Measurements from ENCODE around the gene PBX2. TPM values are rescaled to one million over a fixed set of nuclear protein-coding genes. Genes with fewer than 3 reads are reported as not detected.
"Not testable (repeated sequence)": the region's sequence is repeated elsewhere in the genome, so short reads cannot be mapped to it uniquely, and the experiment has no call there.

PBX2 gene
- total RNA-seq, 1 donor from 2014 or later, result 206 TPM

DNA sequence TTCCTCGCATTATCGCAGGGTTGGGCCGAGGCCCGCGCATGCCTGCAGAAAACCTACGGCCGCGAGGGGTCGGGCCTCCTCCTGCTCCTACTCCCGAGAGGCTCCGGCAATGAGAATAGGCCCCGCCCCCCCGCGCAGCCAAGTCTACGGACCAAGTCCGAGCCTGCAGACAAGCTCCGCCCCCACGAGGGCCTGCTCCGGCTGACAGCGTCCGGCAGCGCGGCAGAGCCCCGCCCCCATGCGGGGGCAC, 5.6 kb upstream of the PBX2 start:
- H3K4me3 Mint-ChIP-seq, result peak overlapping the region; percentile 98

DNA sequence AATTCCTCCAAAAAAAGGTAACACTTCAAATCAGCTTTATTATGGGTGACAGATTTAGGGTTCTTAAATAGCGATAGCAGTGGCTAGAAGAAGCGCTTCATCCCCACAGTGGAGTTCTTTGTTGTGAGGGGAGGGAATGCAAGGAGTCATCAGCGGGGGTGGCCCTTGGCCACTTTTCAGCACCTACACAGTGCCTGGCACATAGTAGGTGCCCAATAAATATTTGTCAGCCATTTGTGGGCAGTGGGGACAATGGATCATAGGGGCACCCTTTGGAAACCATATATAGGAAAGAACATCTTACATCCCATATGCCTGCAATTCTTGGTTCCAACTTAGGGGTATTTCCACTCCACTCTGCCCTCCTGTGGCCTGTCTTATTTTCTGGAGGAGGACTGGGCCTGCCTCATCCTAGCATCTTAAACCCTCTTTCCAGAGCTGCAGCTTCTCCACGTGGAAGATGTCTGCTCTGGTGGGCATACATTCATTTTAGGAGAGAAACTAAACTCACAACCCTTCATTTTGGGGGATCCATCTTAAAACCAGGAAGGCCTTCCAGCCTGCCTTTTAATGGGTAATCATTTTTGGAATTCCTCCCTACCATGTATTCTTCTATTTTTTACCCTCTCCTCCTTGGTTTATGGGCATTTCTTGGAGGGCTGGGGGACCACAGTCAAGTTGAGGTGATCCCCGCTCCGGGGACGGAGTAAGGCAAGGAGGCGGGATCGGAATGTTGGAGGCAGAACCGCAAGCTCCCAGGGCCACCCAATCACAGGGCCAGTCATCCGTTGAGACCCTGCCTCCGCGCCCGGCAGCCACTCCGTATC, 5.0 kb upstream of the PBX2 start:
- TF ChIP-seq, protein P1, sequence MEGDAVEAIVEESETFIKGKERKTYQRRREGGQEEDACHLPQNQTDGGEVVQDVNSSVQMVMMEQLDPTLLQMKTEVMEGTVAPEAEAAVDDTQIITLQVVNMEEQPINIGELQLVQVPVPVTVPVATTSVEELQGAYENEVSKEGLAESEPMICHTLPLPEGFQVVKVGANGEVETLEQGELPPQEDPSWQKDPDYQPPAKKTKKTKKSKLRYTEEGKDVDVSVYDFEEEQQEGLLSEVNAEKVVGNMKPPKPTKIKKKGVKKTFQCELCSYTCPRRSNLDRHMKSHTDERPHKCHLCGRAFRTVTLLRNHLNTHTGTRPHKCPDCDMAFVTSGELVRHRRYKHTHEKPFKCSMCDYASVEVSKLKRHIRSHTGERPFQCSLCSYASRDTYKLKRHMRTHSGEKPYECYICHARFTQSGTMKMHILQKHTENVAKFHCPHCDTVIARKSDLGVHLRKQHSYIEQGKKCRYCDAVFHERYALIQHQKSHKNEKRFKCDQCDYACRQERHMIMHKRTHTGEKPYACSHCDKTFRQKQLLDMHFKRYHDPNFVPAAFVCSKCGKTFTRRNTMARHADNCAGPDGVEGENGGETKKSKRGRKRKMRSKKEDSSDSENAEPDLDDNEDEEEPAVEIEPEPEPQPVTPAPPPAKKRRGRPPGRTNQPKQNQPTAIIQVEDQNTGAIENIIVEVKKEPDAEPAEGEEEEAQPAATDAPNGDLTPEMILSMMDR (conservative IDR thresholded peaks at IDR 0.05), result peak; percentile 66
- H3K27me3 Mint-ChIP-seq (ENCODE audit: low read depth), result no peaks in the 10 kb centered on the region
- H3K4me1 Mint-ChIP-seq, result peaks cover 57% of the 10 kb centered on the region
- no peaks in the 10 kb centered on the region for H3K36me3 Mint-ChIP-seq (ENCODE audit: low read depth)
- H3K27ac Mint-ChIP-seq (ENCODE audit: unreplicated experiment), result peak overlapping the region; percentile 98
- DNase-seq (ENCODE audit: low read depth, low spot score), result peak; percentile 31
- peak overlapping the region; percentile 98 for H3K4me3 Mint-ChIP-seq
- no peaks in the 10 kb centered on the region for H3K9me3 Mint-ChIP-seq

More for the DNA sequence above, 5.6 kb upstream of the PBX2 start:
- Mint-ChIP-seq H3K27me3 (ENCODE audit: low read depth) (no peaks in the 10 kb centered on the region), H3K9me3 (no peaks in the 10 kb centered on the region), H3K4me1 (peaks cover 56% of the 10 kb centered on the region), H3K27ac (ENCODE audit: unreplicated experiment) (peak overlapping the region; percentile 100), H3K36me3 (ENCODE audit: low read depth) (no peaks in the 10 kb centered on the region)
- peak; percentile 100 for DNase-seq (ENCODE audit: low read depth, low spot score)
- TF ChIP-seq, protein P1 (conservative IDR thresholded peaks at IDR 0.05), result peak; percentile 23

DNA sequence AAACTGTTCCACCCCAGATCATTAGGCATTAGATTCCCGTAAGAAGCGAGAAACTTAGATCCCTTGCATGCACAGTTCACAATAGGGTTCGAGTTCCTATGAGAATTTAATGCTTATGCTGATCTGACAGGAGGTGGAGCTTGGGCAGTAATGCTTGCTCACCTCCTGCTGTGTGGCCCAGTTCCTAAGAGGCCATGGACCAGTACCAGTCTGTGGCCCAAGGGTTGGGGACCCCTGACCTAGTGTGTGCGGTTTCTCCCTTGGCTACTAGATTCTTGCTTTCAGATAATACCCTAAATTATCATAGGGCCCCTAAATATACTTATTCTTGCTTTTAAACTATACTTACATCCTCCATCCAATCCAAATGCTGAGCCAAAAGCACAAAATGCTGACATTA, 4.4 kb upstream of the PBX2 start:
- TF ChIP-seq, protein P1 (conservative IDR thresholded peaks at IDR 0.05), result no peak
- H3K4me1 Mint-ChIP-seq, result peaks cover 54% of the 10 kb centered on the region
- H3K27me3 Mint-ChIP-seq (ENCODE audit: low read depth), result no peaks in the 10 kb centered on the region

DNA sequence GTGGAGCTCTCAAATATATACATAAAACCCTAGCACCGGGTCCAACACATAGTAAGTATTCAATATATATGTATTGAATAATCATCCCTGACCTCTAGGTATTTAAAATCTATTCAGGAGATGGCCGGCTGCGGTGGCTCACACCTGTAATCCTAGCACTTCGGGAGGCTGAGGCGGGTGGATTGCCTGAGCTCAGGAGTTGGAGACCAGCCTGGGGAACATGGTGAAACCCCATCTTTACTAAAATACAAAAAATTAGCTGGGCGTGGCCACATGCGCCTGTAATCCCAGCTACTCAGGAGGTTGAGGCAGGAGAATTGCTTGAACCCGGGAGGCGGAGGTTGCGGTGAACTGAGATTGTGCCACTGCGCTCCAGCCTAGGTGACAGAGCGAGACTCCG, 3.1 kb upstream of the PBX2 start:
- H3K36me3 Mint-ChIP-seq (ENCODE audit: low read depth); H3K27me3 Mint-ChIP-seq (ENCODE audit: low read depth); H3K9me3 Mint-ChIP-seq; DNase-seq (ENCODE audit: low read depth, low spot score): not testable (repeated sequence)
- peak overlapping the region; percentile 43 for H3K27ac Mint-ChIP-seq (ENCODE audit: unreplicated experiment)
- peaks cover 66% of the 10 kb centered on the region for H3K4me1 Mint-ChIP-seq
- H3K4me3 Mint-ChIP-seq, result peak overlapping the region; percentile 78

More for the DNA sequence above, 4.4 kb upstream of the PBX2 start:
- no peak overlapping the region for H3K27ac Mint-ChIP-seq (ENCODE audit: unreplicated experiment)
- no peaks in the 10 kb centered on the region for H3K9me3 Mint-ChIP-seq
- no peaks in the 10 kb centered on the region for H3K36me3 Mint-ChIP-seq (ENCODE audit: low read depth)
- DNase-seq (ENCODE audit: low read depth, low spot score), result no peak
- H3K4me3 Mint-ChIP-seq, result peak overlapping the region; percentile 98

DNA sequence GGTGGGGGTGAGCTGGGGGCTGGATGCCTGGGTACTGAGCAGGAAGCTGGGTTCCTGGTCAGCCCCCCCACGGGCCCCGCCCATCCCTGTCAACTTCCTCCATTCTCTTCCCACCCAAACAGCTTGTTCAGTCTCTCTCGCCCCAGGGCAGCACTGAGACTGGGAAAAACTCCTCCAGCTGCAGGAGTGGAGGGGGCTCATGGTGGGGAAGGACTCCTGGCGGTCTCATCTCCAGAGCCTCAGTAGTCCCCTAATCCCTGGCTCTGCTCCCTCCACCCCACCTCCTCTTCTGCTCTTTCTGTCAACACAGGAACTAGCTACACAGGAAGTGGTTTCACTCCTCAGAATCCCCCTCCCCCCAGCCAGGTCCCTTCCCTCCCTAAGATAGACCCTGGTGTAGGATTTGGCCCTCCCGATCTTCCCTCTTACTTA, 2.6 kb upstream of the PBX2 start, which contains the start of gene GPSM3:
TSS of gene GPSM3 (minus strand) at position 36 of the 432 bp plus-strand sequence. CDS start 130 bp downstream, outside the sequence.
- H3K4me3 Mint-ChIP-seq, result peak within 1 kb of the TSS; percentile 98
- no peaks in the 10 kb centered on the region for H3K9me3 Mint-ChIP-seq
- peaks cover 68% of the 10 kb centered on the region for H3K4me1 Mint-ChIP-seq
- no peaks in the 10 kb centered on the region for H3K27me3 Mint-ChIP-seq (ENCODE audit: low read depth)
- peak within 1 kb of the TSS; percentile 84 for H3K27ac Mint-ChIP-seq (ENCODE audit: unreplicated experiment)
- H3K36me3 Mint-ChIP-seq (ENCODE audit: low read depth), result peaks cover under 1% of the 10 kb centered on the region
- TF ChIP-seq, protein P1 (conservative IDR thresholded peaks at IDR 0.05), result no peak
- no peak for DNase-seq (ENCODE audit: low read depth, low spot score)
